ENCODE measurements around the gene ITGB1BP2. TPM values are rescaled to one million over a fixed set of nuclear protein-coding genes. Genes with fewer than 3 reads are reported as not detected.

ITGB1BP2 gene
- total RNA-seq = 1.1 and 5.2 TPM in 2 replicates

GRCh38 chrX:71301195-71301924 lies at the start of gene ITGB1BP2:
Gene ITGB1BP2 (plus strand): TSS chrX:71301750. CDS start chrX:71301807, 57 bp downstream.

GRCh38 chrX:71254092-71254963 lies 47.2 kb upstream of the ITGB1BP2 start, which contains the start of gene ZMYM3:
Gene ZMYM3 (minus strand): TSS chrX:71254140. CDS start chrX:71253255, 885 bp downstream.

GRCh38 chrX:71283403-71284143 lies 18.0 kb upstream of the ITGB1BP2 start, which contains the start of gene NONO:
Gene NONO (plus strand): TSS chrX:71283635. CDS start chrX:71290638, 7,003 bp downstream.

Other genes with a start within 250 kb of the ITGB1BP2 start
- 50.8 and 85.5 TPM in 2 replicates for gene SNX12, start 233.4 kb upstream of the ITGB1BP2 start, total RNA-seq
- gene FOXO4, start 205.9 kb upstream of the ITGB1BP2 start, total RNA-seq = 6.8 and 7.2 TPM in 2 replicates
- not detected in 2 replicates for gene CXorf65, start 195.0 kb upstream of the ITGB1BP2 start, total RNA-seq
- gene IL2RG, start 190.2 kb upstream of the ITGB1BP2 start, total RNA-seq = 0.16 and 0.31 TPM in 2 replicates
- 42.4 and 100 TPM in 2 replicates for gene MED12, start 183.2 kb upstream of the ITGB1BP2 start, total RNA-seq
- under 0.01 and 0.19 TPM in 2 replicates for gene NLGN3, start 156.9 kb upstream of the ITGB1BP2 start, total RNA-seq
- gene GJB1, start 78.5 kb upstream of the ITGB1BP2 start, total RNA-seq = not detected in 2 replicates
- gene ZMYM3, start 47.6 kb upstream of the ITGB1BP2 start, total RNA-seq = 8.1 and 14.9 TPM in 2 replicates
- 344 and 430 TPM in 2 replicates for gene NONO, start 18.1 kb upstream of the ITGB1BP2 start, total RNA-seq
- gene TAF1, start 64.6 kb downstream of the ITGB1BP2 start, total RNA-seq = 41.3 and 64.4 TPM in 2 replicates
- gene OGT, start 231.4 kb downstream of the ITGB1BP2 start, total RNA-seq = 54.4 and 139 TPM in 2 replicates